SK-N-SH (cell line): Measurements from ENCODE around the gene EXOC2. TPM values are rescaled to one million over a fixed set of nuclear protein-coding genes. Genes with fewer than 3 reads are reported as not detected.

Source experiments
- CTCF ChIA-PET: fragments of 300-600, 350-600 bp; formaldehyde crosslinking; extraction: SDS; loops from one replicate; lab custom pipeline; 2021; lab: Yijun Ruan, JAX
- POLR2A ChIA-PET: fragments of 350-600 bp; sonication (Branson Sonifier 250); formaldehyde crosslinking; extraction: SDS; loops from one replicate; lab custom pipeline; 2020; ENCODE audit warnings: antibody characterized with exemption, inconsistent platforms; lab: Yijun Ruan, JAX
- DNase-seq: peaks from one replicate; pipeline ENCODE4 v3.0.0; 2012
- H2AFZ ChIP-seq: fragments of 200-600 bp; sonication (generic); 2 replicates; pipeline ENCODE4 v1.8.1; 2016; ENCODE audit warnings: antibody characterized with exemption, mild to moderate bottlenecking, low read depth
- H3F3A ChIP-seq: fragments of 200-600 bp; sonication (generic); replicated peaks from 2 replicates; pipeline ENCODE3; 2016; ENCODE audit warnings: antibody characterized with exemption, mild to moderate bottlenecking; ENCODE audit not compliant: insufficient read depth
- H3K27ac ChIP-seq, 2 experiments: fragments of 200-500 bp in 1 of 2; fragments of 200-600 bp in 1 of 2; sonication (Bioruptor generic) in 1 of 2; sonication (generic), shearing (Covaris generic) in 1 of 2; 2 replicates each; pipeline versions ENCODE4 v1.5.1 to v1.6.1; 2014 to 2016; ENCODE audit warnings: low read depth in 2 of 2, inconsistent platforms in 1 of 2, low read length in 1 of 2, mild to moderate bottlenecking in 1 of 2, mixed read lengths in 1 of 2
- H3K27me3 ChIP-seq: fragments of 200-600 bp; sonication (generic), shearing (Covaris generic); 2 replicates; pipeline ENCODE4 v1.6.1; 2016; ENCODE audit warnings: mixed run types; ENCODE audit not compliant: insufficient read depth
- H3K36me3 ChIP-seq, 2 experiments: fragments of 200-500 bp in 1 of 2; fragments of 200-600 bp in 1 of 2; sonication (Bioruptor generic) in 1 of 2; sonication (generic) in 1 of 2; replicated peaks in 1 of 2; 2 replicates each; pipeline versions ENCODE3 to v1.5.1; 2014 to 2016; ENCODE audit warnings: low read length in 1 of 2, mild to moderate bottlenecking in 1 of 2; ENCODE audit not compliant: insufficient read depth in 2 of 2, control insufficient read depth in 1 of 2
- H3K4me1 ChIP-seq, 2 experiments: fragments of 200-500 bp in 1 of 2; fragments of 200-600 bp in 1 of 2; sonication (Bioruptor generic) in 1 of 2; sonication (generic), shearing (Covaris generic) in 1 of 2; 2 replicates each; pipeline versions ENCODE4 v1.5.1 to v1.6.1; 2014 to 2016; ENCODE audit warnings: low read depth in 1 of 2, low read length in 1 of 2, mixed run types in 1 of 2; ENCODE audit not compliant: insufficient read depth in 2 of 2, control insufficient read depth in 1 of 2
- H3K4me2 ChIP-seq: fragments of 200-600 bp; sonication (generic), shearing (Covaris generic); 2 replicates; pipeline ENCODE4 v1.6.1; 2017; ENCODE audit warnings: mixed run types
- H3K4me3 ChIP-seq, 2 experiments: fragments of 200-500 bp in 1 of 2; fragments of 200-600 bp in 1 of 2; sonication (Bioruptor generic) in 1 of 2; sonication (generic), shearing (Covaris generic) in 1 of 2; 2 replicates each; pipeline versions ENCODE4 v1.5.1 to v1.8.1; 2014 to 2016; ENCODE audit warnings: low read depth in 2 of 2, inconsistent platforms in 1 of 2, low read length in 1 of 2, mild to moderate bottlenecking in 1 of 2, mixed read lengths in 1 of 2, moderate library complexity in 1 of 2
- H3K79me2 ChIP-seq: fragments of 200-600 bp; sonication (generic); 2 replicates; pipeline ENCODE4 v1.8.1; 2017; ENCODE audit warnings: mild to moderate bottlenecking; ENCODE audit not compliant: insufficient read depth
- H3K9ac ChIP-seq: fragments of 200-600 bp; sonication (generic); 2 replicates; pipeline ENCODE4 v1.6.1; 2017; ENCODE audit warnings: mixed run types
- H3K9me2 ChIP-seq: fragments of 200-600 bp; sonication (generic); 2 replicates; pipeline ENCODE4 v1.6.1; 2017; ENCODE audit warnings: mixed run types
- H3K9me3 ChIP-seq: fragments of 200-600 bp; sonication (generic); 2 replicates; pipeline ENCODE4 v1.6.1; 2017; ENCODE audit warnings: mixed run types, mild to moderate bottlenecking, moderate library complexity
- H4K20me1 ChIP-seq: fragments of 200-600 bp; sonication (generic); 2 replicates; pipeline ENCODE4 v1.6.1; 2017; ENCODE audit warnings: mild to moderate bottlenecking, mixed run types; ENCODE audit not compliant: insufficient read depth
- CTCF ChIP-seq: fragments of 200-600 bp; sonication (generic); IDR thresholded peaks from 2 replicates; pipeline ENCODE4 v1.6.1; 2017; ENCODE audit warnings: antibody characterized with exemption, mild to moderate bottlenecking, moderate library complexity
- ELF1 ChIP-seq: IDR thresholded peaks from 2 replicates; pipeline ENCODE4 v1.4.0; 2012
- EP300 ChIP-seq, 2 experiments: IDR thresholded peaks; 2 replicates each; pipeline versions ENCODE4 v1.4.0 to v1.6.1; 2012; ENCODE audit warnings: borderline replicate concordance in 1 of 2, low read depth in 1 of 2, low read length in 1 of 2
- EZH2phosphoT487 ChIP-seq: fragments of 200-600 bp; sonication (generic); IDR thresholded peaks from 2 replicates; pipeline ENCODE4 v1.6.1; 2017; ENCODE audit warnings: low read depth, mixed run types, mild to moderate bottlenecking, antibody characterized with exemption, moderate library complexity, borderline replicate concordance
- GABPA ChIP-seq: IDR thresholded peaks from 2 replicates; pipeline ENCODE4 v1.4.0; 2012; ENCODE audit warnings: low read depth, mild to moderate bottlenecking
- JUND ChIP-seq: IDR thresholded peaks from 2 replicates; pipeline ENCODE4 v1.4.0; 2012
- MEF2A ChIP-seq: IDR thresholded peaks from 2 replicates; pipeline ENCODE4 v1.4.0; 2012; ENCODE audit warnings: low read depth, borderline replicate concordance
- NFIC ChIP-seq: IDR thresholded peaks from 2 replicates; pipeline ENCODE4 v1.4.0; 2012; ENCODE audit warnings: borderline replicate concordance
- NRF1 ChIP-seq: IDR thresholded peaks from 2 replicates; pipeline ENCODE4 v1.6.1; 2012; ENCODE audit warnings: low read depth, mild to moderate bottlenecking, low read length
- POLR2AphosphoS5 ChIP-seq: IDR thresholded peaks from 2 replicates; pipeline ENCODE4 v1.6.1; 2012; ENCODE audit warnings: low read depth, low read length
- RAD21 ChIP-seq: IDR thresholded peaks from 2 replicates; pipeline ENCODE4 v1.6.1; 2012; ENCODE audit warnings: mild to moderate bottlenecking, low read length
- RCOR1 ChIP-seq: fragments of 150-350 bp; IDR thresholded peaks from 2 replicates; pipeline ENCODE4 v1.6.1; 2017; ENCODE audit warnings: antibody characterized with exemption, low read length
- RXRA ChIP-seq: IDR thresholded peaks from 2 replicates; pipeline ENCODE4 v1.4.0; 2012; ENCODE audit warnings: low read depth, mild to moderate bottlenecking, borderline replicate concordance
- SMC3 ChIP-seq: IDR thresholded peaks from 2 replicates; pipeline ENCODE4 v1.6.1; 2012; ENCODE audit warnings: low read depth, low read length, improper control_type of control experiment
- TCF12 ChIP-seq: IDR thresholded peaks from 2 replicates; pipeline ENCODE4 v1.4.0; 2012
- TEAD4 ChIP-seq: IDR thresholded peaks from 2 replicates; pipeline ENCODE4 v1.4.0; 2012; ENCODE audit warnings: mild to moderate bottlenecking, borderline replicate concordance; ENCODE audit not compliant: insufficient read depth
- WGBS: methylation state at CpG from one replicate; pipeline ENCODE4 v1.1.6; 2017; ENCODE audit warnings: low lambda C conversion rate; 5-methylcytosine and 5-hydroxymethylcytosine counted together
- polyA plus RNA-seq, 3 experiments: library from polyadenylated mRNA; depleted of rRNA; stranded (reverse); fragments of >200 nt; gene quantifications; 2 replicates each; pipeline ENCODE4 v1.2.3, GENCODE V29; 2012
- TF ChIP-seq, protein P1 (sequence below): IDR thresholded peaks from 2 replicates; pipeline ENCODE4; 2012
- TF ChIP-seq, protein P2 (sequence below): IDR thresholded peaks from 2 replicates; pipeline ENCODE4 v1.4.0; 2012; ENCODE audit warnings: low read depth
- TF ChIP-seq, protein P3 (sequence below): IDR thresholded peaks from 2 replicates; pipeline ENCODE4 v1.4.0; 2012; ENCODE audit warnings: low read depth, borderline replicate concordance
- TF ChIP-seq, protein P4 (sequence below): IDR thresholded peaks from 2 replicates; pipeline ENCODE4 v1.4.0; 2012; ENCODE audit warnings: low read depth, borderline replicate concordance

The EXOC2 gene
- polyA plus RNA-seq, 1 of the 3 experiments (the other 2 are of a cell fraction): 10.6 TPM

DNA sequence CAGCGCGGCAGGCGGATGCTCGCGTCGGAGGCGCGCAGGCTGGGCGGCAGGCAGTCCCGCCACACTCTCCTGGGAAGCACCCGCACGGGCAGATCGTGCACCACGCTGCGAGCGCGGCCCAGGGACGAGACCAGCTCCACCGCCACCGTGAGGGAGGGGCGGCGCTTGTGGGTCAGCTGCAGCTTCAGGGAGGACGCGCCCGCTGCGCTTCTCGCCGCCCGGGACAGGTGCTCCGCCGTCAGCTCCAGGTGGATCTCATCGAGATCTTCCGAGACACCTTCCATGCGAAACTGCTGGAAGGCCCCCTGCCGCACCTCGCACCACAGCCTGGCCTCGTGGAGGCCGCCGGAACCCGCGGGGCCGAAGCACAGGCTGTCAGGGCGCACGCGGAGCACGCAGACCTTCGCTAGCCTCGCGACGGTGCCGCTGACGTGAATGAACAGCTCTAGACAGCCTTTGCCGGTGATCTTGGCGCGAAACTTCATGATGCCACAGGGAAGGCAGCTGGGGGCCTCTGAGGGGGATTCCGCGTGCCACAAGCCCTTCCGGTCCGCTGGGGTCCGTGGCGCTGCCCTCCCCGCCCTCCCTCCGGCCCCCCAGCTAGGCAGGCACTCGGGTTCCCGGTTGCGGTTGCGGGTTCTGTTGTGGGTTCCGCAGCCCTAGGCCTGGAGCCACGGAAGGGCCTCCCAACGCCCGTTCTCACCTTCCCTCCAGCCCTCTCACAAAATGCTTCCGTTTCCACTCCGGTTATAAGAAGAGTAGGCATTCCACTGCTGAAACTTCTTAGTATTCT, 36.3 kb downstream of the EXOC2 start, which contains the start of gene HUS1B (continued):
- TF ChIP-seq CTCF (no peak), SMC3 (no peak), GABPA (no peak), TCF12 (no peak)
- TF ChIP-seq, protein P1, sequence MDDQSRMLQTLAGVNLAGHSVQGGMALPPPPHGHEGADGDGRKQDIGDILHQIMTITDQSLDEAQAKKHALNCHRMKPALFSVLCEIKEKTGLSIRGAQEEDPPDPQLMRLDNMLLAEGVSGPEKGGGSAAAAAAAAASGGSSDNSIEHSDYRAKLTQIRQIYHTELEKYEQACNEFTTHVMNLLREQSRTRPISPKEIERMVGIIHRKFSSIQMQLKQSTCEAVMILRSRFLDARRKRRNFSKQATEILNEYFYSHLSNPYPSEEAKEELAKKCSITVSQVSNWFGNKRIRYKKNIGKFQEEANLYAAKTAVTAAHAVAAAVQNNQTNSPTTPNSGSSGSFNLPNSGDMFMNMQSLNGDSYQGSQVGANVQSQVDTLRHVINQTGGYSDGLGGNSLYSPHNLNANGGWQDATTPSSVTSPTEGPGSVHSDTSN: no peak

- Histone ChIP-seq H3K4me3 (no peak overlapping the region), H3K9me2 (no peaks in the 10 kb centered on the region), H3K27me3 (no peaks in the 10 kb centered on the region), H4K20me1 (no peaks in the 10 kb centered on the region; the same call in 1 of the 2 replicates), H3F3A (no peaks in the 10 kb centered on the region), H3K79me2 (peaks cover 5% of the 10 kb centered on the region), H3K4me2 (no peak overlapping the region), H2AFZ (no peak overlapping the region), H3K36me3 (peaks cover 0 to 4% of the 10 kb centered on the region in 2 experiments), H3K4me1 (no peaks in the 10 kb centered on the region; a peak in 1 of 4 replicates), H3K9me3 (no peaks in the 10 kb centered on the region), H3K27ac (no peak overlapping the region), H3K9ac (no peak overlapping the region)
- CTCF ChIA-PET: no interaction called here
- WGBS: 86% methylated on average over 4 of the region's 4 CpGs
- POLR2A ChIA-PET: no interaction called here
- no peak for DNase-seq
- no peak for TF ChIP-seq TEAD4
- no peak for TF ChIP-seq NFIC
- no peak for TF ChIP-seq JUND
- no peak for TF ChIP-seq TCF12
- TF ChIP-seq ELF1: no peak
- TF ChIP-seq, protein P2, sequence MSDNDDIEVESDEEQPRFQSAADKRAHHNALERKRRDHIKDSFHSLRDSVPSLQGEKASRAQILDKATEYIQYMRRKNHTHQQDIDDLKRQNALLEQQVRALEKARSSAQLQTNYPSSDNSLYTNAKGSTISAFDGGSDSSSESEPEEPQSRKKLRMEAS: no peak
- no peak for TF ChIP-seq EZH2phosphoT487
- TF ChIP-seq RAD21: no peak
- TF ChIP-seq, protein P1: no peak
- TF ChIP-seq, protein P3, sequence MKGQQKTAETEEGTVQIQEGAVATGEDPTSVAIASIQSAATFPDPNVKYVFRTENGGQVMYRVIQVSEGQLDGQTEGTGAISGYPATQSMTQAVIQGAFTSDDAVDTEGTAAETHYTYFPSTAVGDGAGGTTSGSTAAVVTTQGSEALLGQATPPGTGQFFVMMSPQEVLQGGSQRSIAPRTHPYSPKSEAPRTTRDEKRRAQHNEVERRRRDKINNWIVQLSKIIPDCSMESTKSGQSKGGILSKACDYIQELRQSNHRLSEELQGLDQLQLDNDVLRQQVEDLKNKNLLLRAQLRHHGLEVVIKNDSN: no peak
- no peak for TF ChIP-seq RXRA
- TF ChIP-seq POLR2AphosphoS5: no peak
- TF ChIP-seq, protein P4, sequence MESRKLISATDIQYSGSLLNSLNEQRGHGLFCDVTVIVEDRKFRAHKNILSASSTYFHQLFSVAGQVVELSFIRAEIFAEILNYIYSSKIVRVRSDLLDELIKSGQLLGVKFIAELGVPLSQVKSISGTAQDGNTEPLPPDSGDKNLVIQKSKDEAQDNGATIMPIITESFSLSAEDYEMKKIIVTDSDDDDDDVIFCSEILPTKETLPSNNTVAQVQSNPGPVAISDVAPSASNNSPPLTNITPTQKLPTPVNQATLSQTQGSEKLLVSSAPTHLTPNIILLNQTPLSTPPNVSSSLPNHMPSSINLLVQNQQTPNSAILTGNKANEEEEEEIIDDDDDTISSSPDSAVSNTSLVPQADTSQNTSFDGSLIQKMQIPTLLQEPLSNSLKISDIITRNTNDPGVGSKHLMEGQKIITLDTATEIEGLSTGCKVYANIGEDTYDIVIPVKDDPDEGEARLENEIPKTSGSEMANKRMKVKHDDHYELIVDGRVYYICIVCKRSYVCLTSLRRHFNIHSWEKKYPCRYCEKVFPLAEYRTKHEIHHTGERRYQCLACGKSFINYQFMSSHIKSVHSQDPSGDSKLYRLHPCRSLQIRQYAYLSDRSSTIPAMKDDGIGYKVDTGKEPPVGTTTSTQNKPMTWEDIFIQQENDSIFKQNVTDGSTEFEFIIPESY: no peak
- no peak for TF ChIP-seq EP300 (IDR thresholded peaks at IDR 0.05; ENCODE audit: borderline replicate concordance in 1 of 2, low read depth in 1 of 2, low read length in 1 of 2)
- TF ChIP-seq MEF2A: no peak
- TF ChIP-seq NRF1: no peak
- no peak for TF ChIP-seq GABPA
- no peak for TF ChIP-seq RCOR1
These were observed 38.8 kb downstream of the EXOC2 start for GRCh38 chr6:654136-654535.
